GM21528 (cell line): ENCODE results near the gene MCCC2.
"Not testable (repeated sequence)": the region's sequence is repeated elsewhere in the genome, so short reads cannot be mapped to it uniquely, and the experiment has no call there.

ENCODE experiments used
- ATAC-seq: cut with Tn5 transposase; IDR thresholded peaks from one replicate; pipeline ENCODE4 v1.9.1; 2021; ENCODE audit warnings: mild to moderate bottlenecking, moderate library complexity; ENCODE audit not compliant: unreplicated experiment, low FRiP score

MCCC2 gene

GRCh38 chr5:71586941-71587765, at the start of gene MCCC2:
Gene MCCC2 (plus strand): TSS chr5:71587340. CDS start chr5:71587426, 86 bp downstream.
- peak; percentile 99 for ATAC-seq

DNA sequence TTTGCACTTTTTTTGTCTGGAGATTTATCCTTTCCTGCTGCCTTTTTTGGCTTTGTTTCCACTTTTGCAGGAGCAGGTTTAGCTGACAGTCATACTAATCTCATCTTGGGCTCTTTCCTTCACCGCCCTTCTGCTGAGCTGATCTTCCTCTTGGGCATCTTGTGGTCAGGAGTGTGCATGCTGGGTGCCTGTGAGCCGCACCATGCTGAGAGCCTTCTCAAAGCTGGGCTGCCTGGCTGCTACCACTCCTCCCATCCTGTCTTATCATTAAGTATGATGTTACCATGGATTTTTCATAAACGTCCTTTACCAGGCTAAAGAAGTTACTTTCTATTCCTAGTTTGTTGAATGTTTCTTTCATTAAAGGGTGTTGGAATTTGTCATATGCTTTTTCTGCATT, 49.5 kb upstream of the MCCC2 start:
- no peak for ATAC-seq

DNA sequence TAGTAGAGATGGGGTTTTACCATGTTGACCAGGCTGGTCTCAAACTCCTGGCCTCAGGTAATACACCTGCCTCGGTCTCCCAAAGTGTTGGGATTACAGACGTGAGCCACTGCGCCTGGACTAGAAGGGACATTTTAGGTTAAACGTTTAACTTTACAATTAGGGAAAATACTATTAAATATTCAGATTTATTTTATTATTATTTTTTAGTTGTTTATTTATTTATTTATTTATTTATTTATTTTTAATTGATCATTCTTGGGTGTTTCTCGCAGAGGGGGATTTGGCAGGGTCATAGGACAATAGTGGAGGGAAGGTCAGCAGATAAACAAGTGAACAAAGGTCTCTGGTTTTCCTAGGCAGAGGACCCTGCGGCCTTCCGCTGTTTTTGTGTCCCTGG, 36.3 kb upstream of the MCCC2 start:
- not testable (repeated sequence) for ATAC-seq

GRCh38 chr5:71551582-71551981, 35.6 kb upstream of the MCCC2 start:
- ATAC-seq, result not testable (repeated sequence)

DNA sequence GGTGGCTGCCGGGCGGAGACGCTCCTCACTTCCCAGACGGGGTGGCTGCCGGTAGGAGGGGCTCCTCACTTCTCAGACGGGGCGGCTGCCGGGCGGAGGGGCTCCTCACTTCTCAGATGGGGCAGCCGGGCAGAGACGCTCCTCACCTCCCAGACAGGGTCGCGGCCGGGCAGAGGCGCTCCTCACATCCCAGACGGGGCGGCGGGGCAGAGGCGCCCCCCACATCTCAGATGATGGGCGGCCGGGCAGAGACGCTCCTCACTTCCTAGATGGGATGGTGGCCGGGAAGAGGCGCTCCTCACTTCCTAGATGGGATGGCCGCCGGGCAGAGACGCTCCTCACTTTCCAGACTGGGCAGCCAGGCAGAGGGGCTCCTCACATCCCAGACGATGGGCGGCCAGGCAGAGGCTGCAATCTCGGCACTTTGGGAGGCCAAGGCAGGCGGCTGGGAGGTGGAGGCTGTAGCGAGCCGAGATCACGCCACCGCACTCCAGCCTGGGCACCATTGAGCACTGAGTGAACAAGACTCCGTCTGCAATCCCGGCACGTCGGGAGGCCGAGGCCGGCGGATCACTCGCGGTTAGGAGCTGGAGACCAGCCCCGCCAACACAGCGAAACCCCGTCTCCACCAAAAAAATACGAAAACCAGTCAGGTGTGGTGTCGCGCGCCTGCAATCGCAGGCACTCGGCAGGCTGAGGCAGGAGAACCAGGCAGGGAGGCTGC, 35.0 kb upstream of the MCCC2 start:
- ATAC-seq, result not testable (repeated sequence)

DNA sequence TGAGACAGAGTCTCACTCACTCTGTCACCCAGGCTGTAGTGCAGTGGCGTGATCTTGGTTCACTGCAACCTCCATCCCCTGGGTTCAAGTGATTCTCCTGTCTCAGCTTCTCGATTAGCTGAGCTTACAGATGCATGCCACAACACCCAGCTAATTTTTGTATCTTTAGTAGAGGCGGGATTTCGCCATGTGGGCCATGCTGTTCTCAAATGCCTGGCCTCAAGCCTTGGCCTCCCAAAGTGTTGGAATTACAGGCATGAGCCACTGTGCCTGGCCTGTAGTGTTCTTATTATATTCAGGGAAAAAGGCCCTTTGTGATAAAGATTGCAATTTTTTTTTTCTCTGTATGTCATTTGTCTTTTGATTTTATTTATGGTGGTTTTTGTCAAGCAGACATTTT, 24.0 kb upstream of the MCCC2 start:
- no peak for ATAC-seq

DNA sequence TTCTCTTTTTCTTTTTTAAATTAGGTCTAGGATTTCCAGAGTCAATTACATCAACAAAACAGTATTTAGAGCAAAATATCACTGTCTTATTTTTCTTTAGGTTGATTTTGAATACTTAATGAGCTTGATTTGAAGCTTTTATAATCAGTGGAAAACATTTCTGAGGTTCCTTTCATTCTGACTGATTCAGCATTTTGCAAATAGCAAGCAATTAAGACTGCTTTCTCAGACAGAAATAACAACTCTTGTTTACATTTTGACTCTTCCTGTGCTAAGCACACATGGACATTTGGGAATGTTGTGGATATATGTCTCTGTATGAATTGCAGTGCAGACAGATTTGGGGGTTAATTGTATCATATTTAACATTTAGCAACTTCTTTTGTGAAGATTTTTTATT, 22.2 kb upstream of the MCCC2 start:
- ATAC-seq, result no peak

GRCh38 chr5:71569748-71570509, 17.2 kb upstream of the MCCC2 start:
- ATAC-seq, result no peak

GRCh38 chr5:71571811-71572210, 15.3 kb upstream of the MCCC2 start:
- not testable (repeated sequence) for ATAC-seq

DNA sequence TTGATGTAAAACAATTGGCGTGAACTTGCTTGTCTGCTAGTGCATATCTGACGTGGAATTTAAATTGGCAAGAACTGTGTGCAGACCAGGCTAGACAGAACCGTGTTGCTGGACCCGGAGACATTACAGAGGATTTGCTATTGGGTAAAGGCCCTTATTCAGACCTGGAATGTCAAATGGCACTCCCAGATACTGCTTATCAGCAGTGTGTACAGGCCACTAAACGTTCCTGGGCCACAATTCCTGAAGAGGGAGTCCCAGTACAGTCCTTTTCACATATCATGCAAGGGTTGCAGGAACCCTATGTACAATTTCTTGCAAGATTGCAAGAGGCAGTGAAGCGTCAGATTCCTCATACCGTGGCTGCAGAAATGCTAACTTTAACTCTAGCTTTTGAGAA, 13.5 kb upstream of the MCCC2 start:
- ATAC-seq, result no peak

GRCh38 chr5:71575588-71575987, 11.6 kb upstream of the MCCC2 start:
- not testable (repeated sequence) for ATAC-seq

DNA sequence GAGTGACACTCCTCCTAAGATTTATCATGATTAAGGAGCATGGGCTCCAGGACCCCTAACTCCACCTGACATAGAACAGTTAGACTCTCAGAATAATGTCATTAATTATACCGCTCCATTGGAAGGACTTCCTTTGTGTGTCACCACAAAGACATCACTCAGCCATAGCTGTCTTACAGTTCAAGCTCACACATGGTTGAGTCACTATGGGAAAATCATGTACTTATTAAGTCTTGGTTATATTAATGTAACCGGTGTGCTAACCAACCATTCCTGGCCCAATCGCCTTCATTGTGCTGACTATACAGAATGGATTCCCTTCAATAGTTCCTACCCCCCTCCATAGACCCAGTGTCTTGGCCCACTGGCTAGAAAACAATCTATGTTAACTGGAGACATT, 10.9 kb upstream of the MCCC2 start:
- ATAC-seq, result no peak

GRCh38 chr5:71577839-71578238, 9.3 kb upstream of the MCCC2 start:
- ATAC-seq, result not testable (repeated sequence)

DNA sequence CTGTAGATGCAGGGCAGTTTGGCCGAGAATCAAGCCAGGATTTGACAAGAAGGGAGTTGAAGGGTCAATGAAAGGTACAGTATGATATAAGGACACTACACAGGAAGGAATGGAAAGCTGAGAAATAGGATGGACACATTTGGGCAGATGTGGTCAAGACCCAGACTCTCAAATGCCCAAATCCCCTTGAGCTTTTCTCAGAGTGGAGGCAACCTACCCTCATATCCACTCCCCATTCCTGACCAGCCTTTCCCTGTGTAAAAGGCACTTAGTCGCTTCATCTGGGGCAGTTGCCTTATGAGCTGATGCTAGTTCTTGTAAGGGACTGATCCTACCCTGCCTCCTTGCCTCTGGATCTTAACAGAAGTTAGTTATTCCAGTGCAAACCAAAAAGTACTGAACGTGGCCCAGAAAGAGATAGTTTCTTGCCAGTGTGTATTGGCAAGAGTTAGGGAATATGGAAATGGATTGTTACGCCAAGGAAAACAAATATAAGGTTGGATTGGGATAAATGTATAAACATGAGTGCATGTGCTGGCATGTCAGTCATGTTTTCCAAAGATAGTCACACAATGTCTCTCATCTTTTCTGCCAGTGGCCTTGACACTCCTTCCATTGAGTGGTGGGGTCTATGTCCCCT, 4.1 kb upstream of the MCCC2 start:
- no peak for ATAC-seq

- peak; percentile 3 for ATAC-seq
Observed at GRCh38 chr5:71586052-71586940, 844 bp upstream of the MCCC2 start.

DNA sequence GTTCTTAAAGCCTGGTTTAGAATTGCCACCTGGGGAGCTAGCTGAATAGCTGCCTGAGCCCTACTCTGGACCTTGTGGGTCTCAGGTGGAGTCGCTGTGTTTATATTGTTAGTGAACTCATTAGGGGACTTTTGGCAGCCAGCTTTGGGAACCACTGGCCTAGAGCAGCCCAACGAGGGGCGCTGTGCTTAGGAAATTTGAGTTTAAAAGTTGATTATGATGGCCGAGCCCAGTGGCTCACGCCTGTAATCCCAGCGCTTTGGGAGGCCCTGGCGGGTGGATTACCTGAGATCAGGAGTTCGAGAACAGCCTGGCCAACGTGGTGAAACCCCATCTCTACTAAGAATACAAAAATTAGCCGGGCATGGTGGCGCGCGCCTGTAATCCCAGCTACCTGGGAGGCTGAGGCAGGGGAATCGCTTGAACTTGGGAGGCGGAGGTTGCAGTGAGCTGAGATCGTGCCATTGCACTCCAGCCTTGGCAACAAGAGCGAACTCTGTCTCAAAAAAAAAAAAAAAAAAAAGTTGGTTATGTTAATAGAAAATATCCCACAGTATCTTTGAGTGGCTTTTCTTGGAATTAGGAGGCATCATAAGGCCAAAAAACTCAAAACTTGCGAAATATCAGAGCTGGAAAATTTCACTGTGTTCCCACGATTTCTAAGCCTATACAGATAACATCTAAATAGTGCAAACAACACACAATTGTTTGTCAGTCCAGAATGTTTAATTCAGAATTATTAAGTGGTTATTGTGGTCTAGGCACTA, 809 bp downstream of the MCCC2 start:
- peak; percentile 6 for ATAC-seq

DNA sequence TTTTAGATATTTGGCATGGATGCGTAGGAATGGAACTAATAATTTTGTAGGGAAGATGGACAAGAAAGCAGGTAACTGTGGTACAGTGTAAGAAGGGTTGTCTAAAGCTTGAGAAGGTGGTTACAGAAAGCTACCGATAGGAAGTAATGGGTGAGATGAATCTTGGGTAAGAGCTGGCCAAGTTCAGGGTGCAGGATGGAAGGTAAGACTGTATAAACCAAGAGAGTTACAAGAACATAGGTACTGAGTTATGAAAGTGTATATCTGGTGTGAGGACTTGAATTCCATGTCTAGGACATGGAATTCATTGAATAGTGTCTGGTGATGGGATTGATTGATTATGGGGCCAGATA, 1.4 kb downstream of the MCCC2 start:
- ATAC-seq, result no peak

DNA sequence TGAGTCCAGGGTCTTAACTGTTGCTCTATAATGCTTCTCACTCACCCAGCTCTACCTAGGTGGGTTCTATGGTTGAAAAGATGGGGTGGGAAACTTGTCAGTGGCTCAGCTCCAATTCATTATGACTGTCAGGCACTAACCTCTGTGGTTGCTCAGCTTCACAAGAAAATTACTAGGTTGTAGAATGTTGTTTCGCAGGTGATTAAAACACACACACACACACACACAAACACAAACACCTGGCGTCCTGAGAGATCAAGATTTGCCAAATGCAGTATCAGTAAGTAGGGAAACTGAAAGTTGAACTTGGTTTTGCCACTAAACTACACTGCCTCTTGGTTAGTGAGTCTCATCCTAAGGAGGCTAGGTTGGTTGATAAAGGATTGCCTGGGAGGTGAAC, 2.8 kb downstream of the MCCC2 start:
- no peak for ATAC-seq

DNA sequence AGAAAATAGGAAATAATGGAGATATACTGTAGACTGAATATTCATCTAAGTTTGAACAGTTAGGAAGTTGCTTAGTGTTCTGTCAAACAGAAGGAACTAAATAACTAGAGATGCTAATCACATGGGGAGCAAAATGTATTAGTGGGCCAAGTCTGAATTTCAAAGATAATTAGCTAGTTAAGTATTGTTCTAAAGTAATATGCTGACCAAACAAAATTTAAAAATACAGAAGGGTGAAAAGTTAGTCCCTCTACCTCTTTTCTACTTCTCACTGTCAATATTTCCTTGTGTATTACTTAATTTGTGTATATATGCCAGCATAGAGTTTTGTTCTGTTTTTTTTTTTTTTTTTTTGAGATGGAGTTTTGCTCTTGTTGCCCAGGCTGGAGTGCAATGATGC, 4.0 kb downstream of the MCCC2 start:
- ATAC-seq, result no peak
